GM21786 (cell line): ENCODE results near the gene FASTKD3.
"Not testable (repeated sequence)": the region's sequence is repeated elsewhere in the genome, so short reads cannot be mapped to it uniquely, and the experiment has no call there.

Source experiments
- ATAC-seq: cut with Tn5 transposase; IDR thresholded peaks from one replicate; pipeline ENCODE4 v1.9.1; 2021; ENCODE audit not compliant: unreplicated experiment

FASTKD3 gene, protein sequence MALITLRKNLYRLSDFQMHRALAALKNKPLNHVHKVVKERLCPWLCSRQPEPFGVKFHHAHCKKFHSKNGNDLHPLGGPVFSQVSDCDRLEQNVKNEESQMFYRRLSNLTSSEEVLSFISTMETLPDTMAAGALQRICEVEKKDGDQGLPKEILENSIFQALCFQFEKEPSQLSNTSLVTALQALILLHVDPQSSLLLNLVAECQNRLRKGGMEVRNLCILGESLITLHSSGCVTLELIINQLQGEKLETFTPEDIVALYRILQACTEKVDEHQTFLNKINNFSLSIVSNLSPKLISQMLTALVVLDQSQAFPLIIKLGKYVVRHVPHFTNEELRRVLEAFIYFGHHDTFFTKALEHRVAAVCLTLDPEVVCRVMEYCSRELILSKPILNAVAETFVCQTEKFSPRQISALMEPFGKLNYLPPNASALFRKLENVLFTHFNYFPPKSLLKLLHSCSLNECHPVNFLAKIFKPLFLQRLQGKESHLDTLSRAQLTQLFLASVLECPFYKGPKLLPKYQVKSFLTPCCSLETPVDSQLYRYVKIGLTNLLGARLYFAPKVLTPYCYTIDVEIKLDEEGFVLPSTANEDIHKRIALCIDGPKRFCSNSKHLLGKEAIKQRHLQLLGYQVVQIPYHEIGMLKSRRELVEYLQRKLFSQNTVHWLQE

DNA sequence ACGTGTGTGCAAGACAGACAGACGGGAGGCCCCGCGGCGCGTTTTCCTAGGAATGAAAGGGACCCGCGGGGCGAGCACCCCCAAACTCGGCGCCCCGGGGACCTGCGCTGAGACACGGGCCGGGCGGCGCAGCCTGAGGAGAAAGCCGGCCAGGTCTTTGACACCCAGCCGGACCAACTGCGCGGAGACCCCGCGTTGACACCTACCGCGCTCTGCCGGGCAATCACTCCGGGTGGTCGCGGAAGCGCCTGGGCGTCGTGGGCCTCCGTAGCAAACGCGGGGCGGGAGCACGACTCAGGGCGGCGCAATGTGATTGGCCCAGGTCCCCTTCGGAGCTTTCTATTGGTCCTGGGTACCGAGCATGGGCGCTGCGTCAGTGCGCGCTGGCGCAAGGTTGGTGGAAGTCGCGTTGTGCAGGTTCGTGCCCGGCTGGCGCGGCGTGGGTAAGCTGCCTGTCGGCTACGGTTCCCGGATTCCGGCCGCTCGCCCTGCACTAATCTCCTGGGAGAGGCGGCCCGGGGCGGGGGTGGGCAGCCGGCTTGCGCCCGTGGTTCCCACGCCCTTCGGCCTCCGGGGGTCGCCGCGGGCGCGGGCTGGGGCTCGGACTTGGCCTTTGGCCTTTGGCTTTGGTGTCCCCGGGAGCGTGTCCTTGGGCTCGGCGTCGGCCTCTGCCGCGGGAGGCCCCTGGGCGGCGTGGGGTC is at the start of gene FASTKD3, which contains the start of gene MTRR:
FASTKD3 (minus strand) TSS at position 259 of the 701 bp plus-strand sequence. CDS start 948 bp downstream, outside the sequence.
MTRR (plus strand) TSS at position 376 of the 701 bp plus-strand sequence. CDS start 1,647 bp downstream, outside the sequence.
- ATAC-seq = peak; percentile 97

- no peak for ATAC-seq
These were observed 48.6 kb upstream of the FASTKD3 start for GRCh38 chr5:7917130-7918123.

DNA sequence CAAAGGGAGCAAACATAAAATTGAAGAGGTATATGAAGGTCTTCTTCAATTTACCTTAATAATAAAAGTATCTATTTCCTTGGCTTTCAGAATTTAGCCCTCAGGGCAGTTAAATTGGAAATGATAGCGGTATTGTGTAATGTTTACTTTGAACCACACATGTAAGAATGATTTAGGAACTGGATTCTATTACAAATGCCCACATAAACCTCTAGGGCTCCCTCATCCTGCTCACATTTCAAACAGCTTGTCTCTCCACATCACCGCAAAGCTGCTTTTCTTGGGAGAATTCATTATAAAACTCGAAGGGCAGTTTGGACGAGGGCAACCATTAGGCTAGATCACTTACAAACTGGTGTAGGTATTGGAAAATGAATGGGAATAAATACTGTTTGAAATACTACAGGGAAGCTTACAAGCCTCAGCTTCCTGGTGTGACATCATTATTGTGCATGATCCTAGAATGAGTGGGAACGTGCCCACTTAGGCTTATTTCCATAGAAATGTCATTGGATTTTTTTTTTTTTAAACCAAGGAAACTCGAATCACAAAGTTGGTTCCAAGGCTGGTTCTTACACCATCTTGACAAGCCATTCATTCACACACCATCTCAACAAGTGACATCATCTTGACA is 47.5 kb upstream of the FASTKD3 start:
- ATAC-seq = no peak

DNA sequence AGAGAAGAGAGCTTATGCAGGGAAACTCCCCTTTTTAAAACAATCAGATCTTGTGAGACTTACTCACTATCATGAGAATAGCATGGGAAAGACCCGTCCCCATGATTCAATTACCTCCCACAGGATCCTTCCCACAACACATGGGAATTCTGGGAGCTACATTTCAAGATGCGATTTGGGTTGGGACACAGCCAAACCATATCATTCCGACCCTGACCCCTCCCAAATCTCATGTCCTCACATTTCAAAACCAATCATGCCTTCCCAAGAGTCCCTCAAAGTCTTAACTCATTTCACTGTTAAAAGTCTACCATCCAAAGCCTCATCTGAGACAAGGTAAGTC is 42.6 kb upstream of the FASTKD3 start:
- not testable (repeated sequence) for ATAC-seq

DNA sequence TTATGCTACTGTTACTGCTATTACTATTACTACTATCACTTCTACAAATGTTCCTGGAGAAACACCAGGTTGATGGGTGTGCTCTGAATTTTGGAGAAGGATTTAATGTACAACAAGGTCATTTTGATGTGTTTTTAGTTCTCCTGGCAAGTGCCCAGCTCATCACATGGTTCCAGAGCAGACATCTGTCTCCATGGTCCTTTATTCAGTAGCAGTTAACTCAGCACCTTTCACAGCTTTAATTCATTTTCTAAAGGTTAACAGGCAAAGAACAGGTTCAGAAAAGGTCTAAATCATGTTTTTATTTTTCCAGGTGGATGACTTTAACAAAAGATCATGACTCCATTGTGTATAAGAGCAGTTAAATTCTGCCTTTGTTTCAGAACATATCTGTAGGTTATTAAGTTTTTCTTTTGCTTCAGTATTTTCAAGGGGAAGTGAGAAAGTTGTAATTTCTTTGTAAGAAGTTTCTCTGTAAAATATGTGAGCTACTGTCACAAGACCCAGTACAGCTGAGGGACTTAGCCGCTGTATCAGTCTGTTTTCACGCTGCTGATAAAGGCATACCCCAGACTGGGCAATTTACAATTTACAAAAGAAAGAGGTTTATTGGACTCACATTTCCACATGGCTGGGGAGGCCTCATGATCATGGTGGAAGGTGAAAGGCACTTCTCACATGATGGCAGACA is 42.1 kb upstream of the FASTKD3 start:
- peak; percentile 77 for ATAC-seq

- no peak for ATAC-seq
These were observed 39.5 kb upstream of the FASTKD3 start for GRCh38 chr5:7908317-7908716.

DNA sequence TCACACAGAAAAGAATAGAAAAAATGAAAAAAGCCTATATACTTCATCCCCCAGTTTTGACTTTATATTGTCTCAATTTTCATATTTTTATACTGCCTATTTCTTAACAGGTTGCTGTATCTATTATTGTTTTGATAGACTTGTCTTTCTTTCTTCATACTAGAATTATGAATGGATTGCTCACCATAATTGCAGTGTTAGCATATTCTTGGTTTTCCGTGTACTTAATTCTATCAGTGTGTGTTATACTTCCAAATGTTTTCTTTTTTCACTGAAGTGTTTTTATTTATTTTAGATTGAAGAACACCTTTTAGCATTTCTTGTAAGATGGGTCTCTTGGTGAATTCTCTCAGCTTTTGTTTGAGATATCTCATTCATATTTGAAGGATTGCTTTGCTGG is 38.8 kb upstream of the FASTKD3 start:
- no peak for ATAC-seq

DNA sequence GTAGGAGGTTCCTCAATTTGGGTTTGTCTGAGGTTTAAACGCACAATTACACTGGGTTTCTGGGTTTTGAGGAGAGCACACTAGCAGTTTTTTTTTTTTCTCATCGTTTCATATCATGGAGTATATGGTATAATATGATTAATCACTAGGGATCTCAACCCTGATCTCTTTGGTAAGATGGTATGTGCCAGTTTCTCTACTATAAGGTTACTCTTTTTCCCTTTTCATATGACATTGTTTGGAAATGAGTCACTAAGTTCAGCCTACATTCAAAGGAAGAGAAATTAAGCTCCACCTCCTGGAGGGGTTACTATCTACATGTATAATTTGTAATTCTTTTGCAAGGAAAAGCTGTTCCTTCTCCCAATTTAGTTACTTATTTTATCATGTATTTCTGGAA is 35.3 kb upstream of the FASTKD3 start:
- ATAC-seq = no peak

- ATAC-seq = no peak
These were observed 34.1 kb upstream of the FASTKD3 start for GRCh38 chr5:7902666-7903625.

DNA sequence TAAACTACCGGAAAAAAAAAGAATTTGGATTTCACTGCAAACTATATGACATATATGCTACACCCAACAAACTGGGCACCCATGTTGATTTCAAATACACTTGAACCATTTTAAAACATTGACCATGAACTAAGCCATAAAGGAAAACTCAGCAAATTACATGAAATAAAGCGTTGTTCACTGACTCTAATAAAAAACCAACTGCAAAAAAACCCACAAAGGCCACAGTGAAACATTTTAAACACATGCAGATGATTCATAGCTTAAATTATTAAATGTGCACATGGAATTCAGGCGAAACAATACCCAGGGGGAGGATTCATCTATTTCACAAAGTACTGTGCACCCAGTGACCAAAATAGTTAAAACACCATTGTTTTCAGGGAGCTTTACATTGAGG is 33.4 kb upstream of the FASTKD3 start:
- ATAC-seq = no peak

DNA sequence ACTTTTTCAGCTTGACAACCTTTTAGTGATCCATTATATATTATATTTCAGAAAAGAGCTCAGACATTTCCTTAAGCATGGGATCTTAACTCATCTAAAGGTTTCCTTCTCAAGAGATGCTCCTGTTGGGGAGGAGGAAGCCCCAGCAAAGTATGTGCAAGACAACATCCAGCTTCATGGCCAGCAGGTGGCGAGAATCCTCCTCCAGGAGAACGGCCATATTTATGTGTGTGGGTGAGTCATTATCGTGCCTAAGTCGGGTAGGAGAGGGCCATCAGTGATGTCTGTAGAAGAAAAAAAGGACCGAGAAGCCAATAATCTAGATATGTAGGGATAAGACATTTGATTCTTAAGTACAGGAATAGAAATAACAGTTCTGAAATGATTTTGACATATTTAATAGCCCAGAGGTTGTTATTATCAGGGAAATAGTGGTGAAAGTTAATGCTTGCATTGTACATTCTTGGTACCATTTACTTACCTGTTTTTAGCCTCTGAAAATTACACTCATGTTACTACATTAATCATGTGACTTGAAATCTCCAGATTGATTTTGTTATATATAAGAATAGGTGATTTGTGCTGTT is 28.3 kb upstream of the FASTKD3 start:
- no peak for ATAC-seq

GRCh38 chr5:7894860-7895259 is 26.0 kb upstream of the FASTKD3 start:
- ATAC-seq = peak; percentile 99

- ATAC-seq = no peak
These were observed 25.6 kb upstream of the FASTKD3 start for GRCh38 chr5:7894439-7894838.

GRCh38 chr5:7888901-7889300 is 20.1 kb upstream of the FASTKD3 start:
- ATAC-seq = no peak

GRCh38 chr5:7886849-7887475 is 18.1 kb upstream of the FASTKD3 start:
- peak; percentile 60 for ATAC-seq

DNA sequence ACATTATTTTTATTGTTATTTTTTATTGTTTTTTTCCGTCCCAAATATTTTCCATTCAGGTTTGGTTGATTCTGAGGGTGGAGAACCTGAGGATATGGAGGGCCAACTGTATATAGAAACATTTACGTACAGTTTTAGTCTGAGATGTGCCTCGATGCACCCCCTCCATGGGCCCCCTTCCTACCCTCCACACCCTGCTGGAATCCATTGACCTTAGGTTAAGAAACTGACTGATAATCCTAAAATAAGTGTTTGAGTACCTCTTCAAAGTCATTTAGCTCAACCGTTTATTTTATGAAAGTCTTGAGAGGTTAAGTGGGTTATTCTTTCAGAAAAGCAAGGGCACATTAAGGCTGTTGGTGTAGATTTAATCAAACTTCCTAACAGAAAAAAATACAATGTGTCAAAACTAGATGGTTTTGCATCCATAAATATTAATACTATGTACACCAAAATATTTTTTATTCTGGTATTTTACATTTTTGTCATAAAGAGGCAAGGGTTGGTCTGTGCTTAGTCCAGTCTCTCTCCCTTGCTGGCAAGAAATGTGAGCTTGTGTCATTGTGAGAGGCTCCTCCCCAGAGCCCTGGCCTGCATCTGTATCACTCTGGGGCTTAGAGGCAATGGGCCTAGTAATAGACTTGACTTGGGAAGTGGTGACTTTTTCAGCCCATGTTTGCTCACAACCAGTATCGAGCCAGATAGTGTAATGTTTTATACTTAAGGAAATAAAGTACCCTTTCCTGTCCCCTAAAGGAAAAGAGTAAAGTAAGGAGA is 15.8 kb upstream of the FASTKD3 start:
- no peak for ATAC-seq

DNA sequence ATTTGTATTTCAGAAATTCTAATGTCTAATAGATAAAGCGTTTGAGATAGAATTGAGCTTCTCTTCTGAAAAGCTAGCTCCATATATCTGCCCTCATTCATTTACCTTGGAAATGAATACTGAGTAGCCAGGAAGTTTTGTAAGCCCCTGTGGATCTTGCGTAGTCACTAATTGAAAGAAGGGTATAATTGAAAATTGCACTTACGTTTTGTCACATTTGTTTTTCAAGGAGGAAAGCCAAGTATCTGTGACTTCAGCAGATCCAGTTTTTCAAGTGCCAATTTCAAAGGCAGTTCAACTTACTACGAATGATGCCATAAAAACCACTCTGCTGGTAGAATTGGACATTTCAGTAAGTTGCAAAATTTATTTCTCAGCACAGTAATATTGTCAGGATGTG is 14.1 kb upstream of the FASTKD3 start:
- no peak for ATAC-seq
